Mammary epithelial cell (primary cell): ENCODE measurements around the gene LCN15.

ENCODE experiments used
- EZH2 ChIP-seq: IDR thresholded peaks from 2 replicates; pipeline ENCODE4 v1.6.1; 2012; ENCODE audit warnings: low read length, inconsistent platforms, borderline replicate concordance
- TF ChIP-seq, protein P1 (sequence below), 2 donors: IDR thresholded peaks in 1 of 2; conservative IDR thresholded peaks in 1 of 2; 2 replicates each; pipeline ENCODE4 v1.5.1; 2011 to 2012; ENCODE audit warnings: inconsistent platforms in 2 of 2, low read length in 2 of 2, mild to moderate bottlenecking in 2 of 2, control low read depth in 1 of 2, low read depth in 1 of 2; ENCODE audit not compliant: insufficient read depth in 1 of 2; ENCODE audit errors: extremely low read depth in 1 of 2

DNA sequence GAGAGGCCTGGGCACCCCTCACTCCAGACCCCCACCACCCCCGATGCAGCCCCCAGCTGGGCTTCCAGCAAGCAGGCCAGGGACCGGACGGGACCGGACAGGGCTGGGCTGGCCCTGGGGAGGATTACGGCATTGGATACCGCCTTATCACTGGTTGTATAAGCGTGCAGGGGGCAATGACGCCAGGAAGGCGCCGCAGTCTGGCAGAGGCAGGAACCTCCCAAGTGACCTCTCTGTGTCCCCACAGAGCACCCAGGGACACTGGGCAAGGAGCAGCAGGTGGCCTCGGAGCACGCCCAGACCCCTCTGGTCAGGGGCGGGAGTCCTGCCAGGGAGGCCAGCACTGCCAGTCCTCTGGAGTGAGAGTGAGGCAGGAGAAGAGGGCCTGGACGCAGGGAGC lies 723 bp upstream of the LCN15 start:
- TF ChIP-seq, protein P1, sequence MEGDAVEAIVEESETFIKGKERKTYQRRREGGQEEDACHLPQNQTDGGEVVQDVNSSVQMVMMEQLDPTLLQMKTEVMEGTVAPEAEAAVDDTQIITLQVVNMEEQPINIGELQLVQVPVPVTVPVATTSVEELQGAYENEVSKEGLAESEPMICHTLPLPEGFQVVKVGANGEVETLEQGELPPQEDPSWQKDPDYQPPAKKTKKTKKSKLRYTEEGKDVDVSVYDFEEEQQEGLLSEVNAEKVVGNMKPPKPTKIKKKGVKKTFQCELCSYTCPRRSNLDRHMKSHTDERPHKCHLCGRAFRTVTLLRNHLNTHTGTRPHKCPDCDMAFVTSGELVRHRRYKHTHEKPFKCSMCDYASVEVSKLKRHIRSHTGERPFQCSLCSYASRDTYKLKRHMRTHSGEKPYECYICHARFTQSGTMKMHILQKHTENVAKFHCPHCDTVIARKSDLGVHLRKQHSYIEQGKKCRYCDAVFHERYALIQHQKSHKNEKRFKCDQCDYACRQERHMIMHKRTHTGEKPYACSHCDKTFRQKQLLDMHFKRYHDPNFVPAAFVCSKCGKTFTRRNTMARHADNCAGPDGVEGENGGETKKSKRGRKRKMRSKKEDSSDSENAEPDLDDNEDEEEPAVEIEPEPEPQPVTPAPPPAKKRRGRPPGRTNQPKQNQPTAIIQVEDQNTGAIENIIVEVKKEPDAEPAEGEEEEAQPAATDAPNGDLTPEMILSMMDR (conservative IDR thresholded peaks at IDR 0.05 in 1 of 2, IDR thresholded peaks at IDR 0.05 in 1 of 2; ENCODE audit: extremely low read depth in 1 of 2, insufficient read depth in 1 of 2, low read depth in 1 of 2, low read length in 2 of 2): no peak
- TF ChIP-seq EZH2: no peak
